HG03139 (cell line): ENCODE data around the gene SMIM15.

Experiments used
- ATAC-seq: cut with Tn5 transposase; IDR thresholded peaks from one replicate; pipeline ENCODE4 v1.9.1; 2021; ENCODE audit not compliant: unreplicated experiment

Gene SMIM15

DNA sequence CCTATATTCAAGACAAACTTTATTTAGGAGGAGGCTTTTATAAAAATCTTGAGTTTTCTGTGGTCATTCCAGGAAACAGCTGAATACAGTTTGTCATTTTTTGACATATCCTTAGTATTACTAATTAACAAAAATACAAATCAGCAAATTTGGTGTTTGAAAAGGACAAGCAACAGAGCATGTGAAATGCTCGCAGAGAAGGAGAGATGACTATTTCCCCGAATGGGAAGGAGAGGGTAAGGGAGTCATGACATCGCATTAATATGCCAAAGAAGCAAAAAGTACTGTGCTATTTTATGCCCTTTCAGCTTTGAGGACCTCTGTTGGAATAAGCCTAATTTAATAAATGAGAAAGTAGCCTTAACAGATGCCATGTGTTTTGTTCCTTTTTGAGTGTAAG is 1.8 kb downstream of the SMIM15 start:
- ATAC-seq = no peak

DNA sequence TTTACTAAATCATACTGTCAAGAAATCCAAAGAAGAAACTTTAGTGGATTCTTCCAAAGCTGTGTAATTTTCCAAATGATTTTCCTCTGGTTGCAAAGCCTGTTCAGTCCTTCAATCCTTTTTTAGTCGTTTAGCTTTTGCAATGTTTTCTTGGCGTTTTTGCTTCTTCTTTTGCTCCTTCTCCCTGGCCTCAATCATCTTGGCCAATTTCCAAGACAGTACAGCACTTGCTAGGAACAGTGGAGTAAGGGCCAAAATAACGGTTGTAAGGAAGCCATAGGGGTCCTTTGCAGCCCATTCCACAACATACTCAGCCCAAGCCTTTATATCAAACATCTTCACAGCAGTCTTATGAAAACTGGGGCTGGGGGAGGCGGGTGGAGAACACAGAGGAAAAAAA is 2.4 kb downstream of the SMIM15 start:
- ATAC-seq = no peak

DNA sequence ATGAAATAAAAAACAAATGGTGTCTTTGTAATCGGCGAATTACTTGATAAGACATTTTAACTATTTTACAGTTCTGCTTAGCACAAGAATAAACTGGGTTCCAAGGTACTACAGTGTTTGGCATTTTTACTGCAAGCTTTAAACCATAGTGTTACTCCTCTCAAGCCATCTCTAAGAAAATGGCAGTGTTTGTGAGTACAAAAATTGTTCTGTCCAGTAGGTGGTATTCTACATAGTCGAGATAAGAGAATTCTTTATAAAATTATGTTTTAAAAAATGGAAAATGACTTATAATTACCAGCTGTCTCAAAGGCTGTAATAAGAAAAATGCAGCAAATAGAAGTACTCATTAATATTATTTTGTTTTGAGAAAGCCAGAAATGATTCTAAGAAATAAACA is 3.2 kb downstream of the SMIM15 start:
- ATAC-seq = no peak

DNA sequence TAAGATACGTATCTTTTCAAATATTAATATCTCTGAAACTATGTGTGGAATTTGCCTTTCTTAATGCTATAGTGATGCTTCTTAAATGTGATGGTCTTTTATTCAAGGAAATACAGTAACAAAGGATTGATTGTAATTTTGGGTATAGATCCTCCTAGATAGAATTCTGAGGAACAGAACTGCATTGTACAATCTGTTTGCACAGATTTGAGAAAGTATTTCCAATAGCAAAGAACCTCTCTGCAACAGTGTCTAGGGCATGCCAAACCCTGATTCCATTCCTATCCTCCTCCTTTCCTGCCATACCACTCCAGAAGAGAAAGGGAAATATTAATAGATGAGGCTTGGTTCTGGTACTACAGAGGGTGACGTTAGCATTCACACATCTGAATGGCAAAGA is 10.4 kb downstream of the SMIM15 start:
- no peak for ATAC-seq

DNA sequence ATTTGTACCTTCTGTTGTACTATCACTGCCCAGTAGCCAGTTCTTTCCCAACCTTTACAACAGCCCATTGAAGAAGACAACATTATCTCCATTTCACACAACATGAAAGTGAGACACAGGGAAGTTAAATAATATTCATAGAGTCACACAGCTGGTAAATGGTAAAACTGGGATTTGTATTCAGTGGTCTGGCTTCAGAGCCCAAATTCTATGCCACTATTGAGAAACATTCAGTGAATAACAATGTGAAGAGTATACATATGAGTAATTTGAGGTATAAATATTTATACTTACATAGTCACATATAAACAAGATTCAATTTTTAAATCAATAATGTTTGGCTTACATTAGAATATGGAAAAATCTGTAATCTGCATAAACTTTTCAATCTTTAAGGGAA is 13.8 kb downstream of the SMIM15 start:
- no peak for ATAC-seq

DNA sequence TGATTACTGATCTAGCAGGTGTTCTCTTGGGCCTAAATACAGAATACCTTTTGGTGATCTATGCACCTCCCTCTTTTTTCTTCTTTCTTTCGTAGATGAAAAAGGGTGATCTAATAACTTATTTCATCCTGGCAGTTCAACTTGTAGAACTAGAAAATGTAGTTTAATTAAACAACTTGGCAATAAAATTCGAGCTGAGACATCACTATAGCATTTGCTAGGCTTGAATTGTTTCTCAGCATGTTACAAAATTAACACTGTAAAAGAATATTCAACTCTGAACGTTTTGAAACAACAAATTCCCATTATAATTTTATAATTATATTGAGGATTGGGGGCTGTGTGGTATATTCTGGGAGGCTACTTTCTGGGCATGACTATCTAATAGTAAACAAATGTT is 19.5 kb downstream of the SMIM15 start:
- no peak for ATAC-seq

DNA sequence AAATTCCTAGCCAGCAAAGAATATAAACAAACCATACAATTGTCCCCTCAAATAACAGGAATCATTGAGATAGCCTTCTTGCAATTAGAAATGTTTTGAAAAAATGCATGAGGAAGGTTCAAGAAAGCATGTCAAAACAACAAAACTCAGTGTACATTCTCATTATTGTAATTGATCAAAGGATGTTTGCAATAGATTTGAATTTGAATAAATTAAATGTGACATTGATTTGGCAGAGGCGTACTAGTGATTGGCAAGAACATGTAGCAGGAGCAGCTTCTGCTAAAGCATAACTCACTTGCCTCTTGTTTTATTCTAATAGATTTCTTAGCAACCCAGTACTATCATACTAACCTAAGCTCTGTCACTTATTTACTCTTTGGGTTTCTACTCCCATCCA is 19.9 kb downstream of the SMIM15 start:
- ATAC-seq = no peak

DNA sequence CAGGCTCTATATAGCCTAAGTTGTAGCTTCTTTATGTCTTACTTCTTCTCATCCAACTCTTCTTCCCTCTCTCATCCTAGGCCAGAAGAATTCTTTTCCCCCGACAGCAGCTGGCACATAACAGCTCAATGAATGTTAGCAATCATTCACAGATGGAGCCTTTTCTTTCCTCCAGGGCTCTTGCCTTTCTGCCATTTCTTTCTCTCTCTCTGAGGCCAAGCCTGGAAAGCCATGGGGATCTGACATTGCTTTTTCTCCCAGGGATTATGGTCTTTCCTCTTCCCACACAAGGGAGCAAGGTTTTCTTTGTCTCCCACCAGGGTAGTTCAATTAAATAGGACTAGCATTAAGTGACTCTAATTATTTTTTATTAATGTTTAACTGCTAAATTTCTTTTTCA is 20.5 kb downstream of the SMIM15 start:
- no peak for ATAC-seq

DNA sequence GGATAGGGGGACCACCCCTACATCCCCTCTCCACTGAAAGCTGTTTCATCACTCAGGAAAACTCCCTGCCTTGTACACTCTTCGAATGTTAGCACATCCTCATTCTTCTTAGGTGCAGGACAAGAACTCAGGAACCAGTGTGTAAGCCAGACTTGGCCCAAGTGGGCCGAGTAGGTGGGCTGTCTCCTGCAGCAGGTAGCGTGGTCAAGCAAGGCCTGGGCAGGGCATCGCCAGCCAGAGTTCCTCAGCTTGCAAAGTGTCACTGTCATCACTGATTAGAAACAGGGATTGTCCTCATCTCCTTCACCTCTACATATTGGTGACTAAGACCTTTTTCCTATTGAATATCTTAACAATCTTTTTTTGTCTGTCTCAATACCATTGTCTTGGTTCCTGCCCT is 22.3 kb downstream of the SMIM15 start:
- ATAC-seq = no peak

DNA sequence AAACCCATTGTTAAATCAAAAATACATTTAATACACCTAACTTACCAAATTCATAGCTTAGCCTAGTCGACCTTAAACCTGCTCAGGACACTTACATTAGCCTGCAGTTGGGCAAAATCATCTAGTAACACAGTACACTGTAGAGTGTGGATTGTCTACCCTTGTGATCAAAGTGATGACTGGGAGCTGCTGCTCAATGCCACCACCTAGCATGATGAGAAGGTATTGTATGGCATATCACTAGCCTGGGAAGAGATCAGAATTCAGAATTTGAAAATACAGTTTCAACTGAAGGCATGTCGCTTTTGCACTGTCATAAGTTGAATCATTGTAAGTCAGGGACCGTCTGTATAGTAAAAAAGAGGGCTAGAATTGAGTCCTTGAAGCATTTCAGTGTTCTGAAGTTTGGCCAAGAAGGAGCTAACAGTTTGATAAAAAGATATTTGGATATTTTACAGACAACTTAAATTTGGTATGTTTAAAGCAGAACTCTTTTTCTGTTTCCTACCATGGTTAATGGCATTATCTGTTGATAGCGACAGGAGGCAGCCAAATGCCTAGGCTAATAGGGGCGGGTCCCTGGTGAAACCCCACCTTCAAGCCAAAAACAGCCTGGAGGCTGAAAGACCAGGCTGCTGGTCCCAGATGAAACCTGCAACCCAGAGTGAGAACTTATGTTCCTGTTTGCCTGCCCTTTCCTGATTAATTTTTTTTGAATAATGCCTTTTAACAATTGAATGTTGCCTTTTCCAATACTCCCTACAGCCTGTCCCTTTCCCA is 23.0 kb downstream of the SMIM15 start:
- no peak for ATAC-seq

DNA sequence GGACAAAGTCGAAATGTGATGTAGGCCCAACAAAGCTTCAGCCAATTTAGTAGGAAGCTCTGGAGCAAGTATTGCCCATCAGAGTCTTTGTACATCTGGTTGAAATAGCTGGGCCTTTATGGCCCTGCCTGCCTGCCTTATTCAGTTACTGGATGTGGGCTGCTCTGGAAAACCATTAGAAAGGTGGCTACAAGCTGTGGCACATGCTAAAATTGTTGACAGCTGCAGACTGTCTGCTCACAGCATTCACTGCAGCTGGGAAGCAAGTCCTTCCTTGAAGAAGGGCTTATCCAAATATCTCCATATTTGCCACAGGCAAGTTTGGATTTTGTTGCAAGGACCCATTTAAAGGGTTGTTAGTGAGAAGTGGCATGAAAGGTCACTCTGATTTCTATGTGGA is 24.4 kb downstream of the SMIM15 start:
- ATAC-seq = no peak

DNA sequence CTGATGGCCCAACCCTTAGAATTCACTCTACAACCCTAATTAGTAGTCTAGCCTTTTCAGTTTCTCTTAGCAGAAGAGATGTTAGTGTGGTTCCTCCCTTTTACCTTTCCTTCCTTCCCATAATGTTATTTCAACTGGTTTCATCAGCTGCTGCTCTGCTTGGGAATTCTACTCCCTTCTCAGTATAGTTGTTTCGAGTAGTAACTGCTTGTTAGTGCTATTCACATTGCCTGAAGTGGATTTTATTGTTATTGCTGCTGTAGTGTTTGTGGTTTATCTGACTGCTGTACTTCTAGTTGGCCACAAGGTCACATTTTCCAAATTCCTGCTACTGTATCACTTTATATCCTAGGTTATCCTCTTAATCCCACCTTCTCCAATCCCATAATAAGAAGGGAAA is 29.7 kb downstream of the SMIM15 start:
- no peak for ATAC-seq

DNA sequence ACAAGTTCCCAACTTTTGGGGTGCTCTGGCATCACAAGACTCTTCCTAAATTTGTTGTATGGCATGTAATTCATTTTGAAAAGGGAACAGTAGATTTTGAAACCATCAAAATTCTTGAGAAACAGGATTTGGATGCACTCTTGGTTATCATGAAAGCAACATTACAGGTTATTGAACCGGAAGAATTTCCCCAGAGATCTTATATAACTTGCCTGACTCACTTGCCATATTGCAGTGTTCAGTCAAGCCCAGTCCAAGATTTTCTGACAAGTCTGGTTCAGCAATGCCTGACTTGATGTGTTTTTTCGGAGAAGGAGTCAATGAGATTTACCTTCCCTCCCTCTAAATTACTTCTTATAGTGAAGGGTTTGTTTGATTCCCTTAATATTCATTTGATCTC is 32.0 kb downstream of the SMIM15 start:
- no peak for ATAC-seq

DNA sequence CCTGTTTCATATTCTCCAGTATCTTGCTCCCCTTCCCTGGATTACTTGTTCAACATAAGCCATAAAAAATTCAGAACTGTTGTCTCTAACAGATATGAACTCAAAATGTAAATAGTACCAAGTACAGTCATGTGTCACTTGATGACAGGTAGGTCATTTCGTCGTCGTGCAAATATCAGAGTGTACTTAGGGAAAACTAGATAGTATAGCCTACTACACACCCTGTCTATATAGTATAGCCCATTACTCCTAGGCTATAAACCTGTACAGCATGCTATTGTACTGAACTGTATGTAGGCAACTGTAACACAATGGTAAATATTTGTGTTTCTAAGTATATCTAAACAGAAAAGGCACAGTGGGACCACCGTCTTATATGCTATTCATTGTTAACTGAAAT is 39.1 kb downstream of the SMIM15 start:
- no peak for ATAC-seq

DNA sequence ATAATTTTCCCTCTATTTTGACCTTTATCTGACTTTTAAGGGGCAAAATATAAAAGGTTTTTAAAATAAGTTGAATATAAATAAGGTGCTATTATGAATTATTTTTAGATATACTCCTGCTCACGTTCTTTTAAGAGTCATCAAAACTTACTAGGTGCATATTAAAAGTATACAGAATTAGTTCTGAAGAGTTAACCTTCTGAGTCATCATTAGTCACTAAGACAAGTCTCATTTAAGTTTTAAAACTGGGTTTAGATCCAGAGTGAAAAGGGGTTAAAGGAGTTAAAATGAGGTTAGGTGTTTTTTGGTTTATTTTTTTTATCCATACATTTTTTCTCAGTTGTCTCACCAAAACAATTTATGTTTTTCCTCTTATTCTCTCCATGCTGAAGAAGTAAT is 41.7 kb downstream of the SMIM15 start:
- no peak for ATAC-seq

DNA sequence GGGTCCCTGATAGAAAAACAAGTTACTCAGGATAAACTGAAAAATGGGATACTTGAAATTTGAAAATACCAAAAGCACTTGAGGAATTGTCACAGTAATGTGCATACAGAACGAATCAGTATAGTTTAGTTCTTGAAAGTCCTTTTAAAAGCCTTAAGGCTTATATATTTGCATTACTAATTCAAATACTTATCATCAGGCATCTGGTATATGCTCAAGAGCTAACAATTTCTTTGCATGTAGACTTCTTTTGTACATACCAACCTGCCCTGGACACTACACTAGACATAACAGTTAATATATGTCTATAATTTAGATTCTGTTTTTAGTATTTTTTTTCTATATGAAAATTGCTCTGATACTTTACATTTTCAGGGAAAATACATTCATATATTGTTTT is 43.2 kb downstream of the SMIM15 start:
- no peak for ATAC-seq

DNA sequence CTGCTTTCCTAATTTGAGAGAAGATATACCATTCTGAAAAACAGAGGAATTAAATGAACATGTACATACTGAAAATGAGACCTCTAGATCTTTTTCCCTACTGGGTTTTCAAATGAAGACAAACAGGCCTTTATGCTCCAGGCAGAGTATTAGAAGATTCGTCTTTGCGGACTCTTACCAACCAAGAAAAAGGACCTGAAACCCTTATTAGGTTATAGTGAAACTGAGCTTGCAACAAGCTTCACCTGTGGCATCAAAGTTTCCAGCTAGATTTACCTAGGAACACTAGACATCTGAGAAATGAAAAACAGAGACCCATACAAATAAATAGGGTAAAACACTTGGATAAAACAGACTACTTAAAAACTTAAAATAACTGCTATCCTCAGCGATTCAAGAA is 46.3 kb downstream of the SMIM15 start:
- ATAC-seq = no peak

DNA sequence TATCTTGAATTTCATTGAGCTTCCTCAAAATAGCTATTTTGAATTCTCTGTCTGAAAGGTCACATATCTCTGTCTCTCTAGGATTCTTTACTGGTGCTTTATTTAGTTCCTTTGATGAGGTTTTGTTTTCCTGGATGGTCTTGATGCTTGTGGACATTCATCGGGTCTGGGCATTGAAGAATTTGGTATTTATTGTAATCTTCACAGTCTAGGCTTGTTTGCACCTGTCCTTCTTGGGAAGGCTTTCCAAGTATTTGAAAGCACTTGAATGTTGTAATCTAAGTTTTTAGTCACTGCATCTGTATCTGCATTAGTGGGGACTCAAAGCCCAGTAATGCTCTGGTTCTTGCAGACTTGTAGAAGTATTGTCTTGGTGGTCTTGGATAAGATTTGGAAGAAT is 47.8 kb downstream of the SMIM15 start:
- no peak for ATAC-seq
